ENCODE data around the gene GRM1. TPM values are rescaled to one million over a fixed set of nuclear protein-coding genes. Genes with fewer than 3 reads are reported as not detected.
A peak's percentile ranks its signal among the peaks of the same experiment; 100 is the strongest.

GRM1 gene
- total RNA-seq, 6 donors from 2014 or later, result 0.10 TPM; not detected in 5

GRCh38 chr6:146347690-146348089, 318.8 kb downstream of the GRM1 start:
- TF ChIP-seq POLR2A (IDR thresholded peaks at IDR 0.05) (no peak), POLR2AphosphoS5 (IDR thresholded peaks at IDR 0.05) (no peak), CTCF (IDR thresholded peaks at IDR 0.05) (no peak), EP300 (IDR thresholded peaks at IDR 0.05) (no peak)
- DNase-seq (no peak), ATAC-seq (ENCODE audit: low FRiP score in 2 of 2) (no peak)
- H3K36me3 ChIP-seq, result no peaks in the 10 kb centered on the region
- H3K27ac ChIP-seq, result no peak overlapping the region
- H3K4me3 ChIP-seq, result no peak overlapping the region
- H3K4me1 ChIP-seq, result no peaks in the 10 kb centered on the region
- WGBS, 2 donors, result 93 to 96% methylated on average over 3 of the region's 3 CpGs
- H3K9me3 ChIP-seq, result no peaks in the 10 kb centered on the region
- no peaks in the 10 kb centered on the region for H3K27me3 ChIP-seq

GRCh38 chr6:146351018-146351417, 322.2 kb downstream of the GRM1 start:
- no peaks in the 10 kb centered on the region for H3K36me3 ChIP-seq
- no peaks in the 10 kb centered on the region for H3K4me1 ChIP-seq
- no peak overlapping the region for H3K4me3 ChIP-seq
- ATAC-seq (ENCODE audit: low FRiP score in 2 of 2), result no peak
- no peak for TF ChIP-seq CTCF (IDR thresholded peaks at IDR 0.05)
- TF ChIP-seq POLR2AphosphoS5 (IDR thresholded peaks at IDR 0.05), result no peak
- no peak for TF ChIP-seq POLR2A (IDR thresholded peaks at IDR 0.05)
- no peak for TF ChIP-seq EP300 (IDR thresholded peaks at IDR 0.05)
- no peak for DNase-seq
- no peaks in the 10 kb centered on the region for H3K27me3 ChIP-seq
- no peaks in the 10 kb centered on the region for H3K9me3 ChIP-seq
- 52 to 58% methylated on average over 3 of the region's 3 CpGs for WGBS, 2 donors
- H3K27ac ChIP-seq, result no peak overlapping the region

- no peak overlapping the region for H3K27ac ChIP-seq
- WGBS, 2 donors, result 77 to 88% methylated on average over 5 of the region's 5 CpGs
- H3K27me3 ChIP-seq, result no peaks in the 10 kb centered on the region
- no peaks in the 10 kb centered on the region for H3K36me3 ChIP-seq
- DNase-seq, result peak in 1 of 2 donors; percentile 43
- TF ChIP-seq CTCF (IDR thresholded peaks at IDR 0.05), result no peak
- TF ChIP-seq POLR2AphosphoS5 (IDR thresholded peaks at IDR 0.05), result no peak
- TF ChIP-seq EP300 (IDR thresholded peaks at IDR 0.05), result no peak
- TF ChIP-seq POLR2A (IDR thresholded peaks at IDR 0.05), result no peak
- no peak overlapping the region for H3K4me3 ChIP-seq
- no peaks in the 10 kb centered on the region for H3K9me3 ChIP-seq
- no peaks in the 10 kb centered on the region for H3K4me1 ChIP-seq
- ATAC-seq (ENCODE audit: low FRiP score in 2 of 2), result no peak
These were observed 323.3 kb downstream of the GRM1 start for GRCh38 chr6:146352163-146352562.

DNA sequence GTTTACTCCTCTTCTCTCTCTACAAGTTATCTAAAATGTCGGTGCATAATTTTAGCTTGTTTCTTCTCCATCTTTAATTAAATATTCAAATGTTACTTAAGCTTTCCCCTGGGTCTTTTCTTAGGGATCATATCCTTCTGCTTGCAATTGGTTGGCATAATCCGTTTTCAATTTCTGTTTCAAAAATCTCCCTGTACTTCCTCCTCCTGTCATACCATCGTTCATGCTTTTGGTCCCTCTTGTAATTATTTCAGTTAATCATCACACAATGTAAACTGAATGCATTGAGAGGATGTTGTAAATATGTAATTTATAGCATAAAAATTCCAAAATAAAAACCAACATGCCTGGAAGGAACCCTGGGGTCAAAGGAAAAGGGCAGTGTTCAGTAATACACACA, 325.6 kb downstream of the GRM1 start:
- no peak for TF ChIP-seq EP300 (IDR thresholded peaks at IDR 0.05)
- no peak for TF ChIP-seq POLR2A (IDR thresholded peaks at IDR 0.05)
- TF ChIP-seq CTCF (IDR thresholded peaks at IDR 0.05), result no peak
- no peak for TF ChIP-seq POLR2AphosphoS5 (IDR thresholded peaks at IDR 0.05)
- Histone ChIP-seq H3K4me3 (no peak overlapping the region), H3K9me3 (no peaks in the 10 kb centered on the region), H3K27me3 (no peaks in the 10 kb centered on the region), H3K36me3 (no peaks in the 10 kb centered on the region), H3K27ac (no peak overlapping the region), H3K4me1 (no peaks in the 10 kb centered on the region)
- DNase-seq, result no peak
- 62 to 64% methylated on average over 3 of the region's 3 CpGs for WGBS, 2 donors
- ATAC-seq (ENCODE audit: low FRiP score in 2 of 2), result no peak

- no peak overlapping the region for H3K27ac ChIP-seq
- no peak overlapping the region for H3K4me3 ChIP-seq
- no peaks in the 10 kb centered on the region for H3K4me1 ChIP-seq
- no peak for DNase-seq
- WGBS, 2 donors, result 63 to 66% methylated on average over 4 of the region's 4 CpGs
- no peak for ATAC-seq (ENCODE audit: low FRiP score in 2 of 2)
- H3K27me3 ChIP-seq, result no peaks in the 10 kb centered on the region
- TF ChIP-seq POLR2A (IDR thresholded peaks at IDR 0.05) (no peak), POLR2AphosphoS5 (IDR thresholded peaks at IDR 0.05) (no peak), EP300 (IDR thresholded peaks at IDR 0.05) (no peak), CTCF (IDR thresholded peaks at IDR 0.05) (no peak)
- H3K36me3 ChIP-seq, result no peaks in the 10 kb centered on the region
- no peaks in the 10 kb centered on the region for H3K9me3 ChIP-seq
These were observed 326.7 kb downstream of the GRM1 start for GRCh38 chr6:146355521-146356100.
